OCI-LY3 (cell line): Measurements from ENCODE around the gene BACH2.

ENCODE experiments used
- H2AFZ ChIP-seq: fragments of 200-600, 300-600 bp; shearing (Covaris generic); 2 replicates; pipeline ENCODE4 v1.6.0; 2014; ENCODE audit warnings: antibody characterized with exemption, low read depth, low read length
- H3K27ac ChIP-seq: fragments of 200-600, 300-600 bp; sonication (generic); 2 replicates; pipeline ENCODE4 v1.5.1; 2014; ENCODE audit warnings: mild to moderate bottlenecking, low read length, moderate library complexity, mixed read lengths
- H3K27me3 ChIP-seq: fragments of 200-600, 300-600 bp; sonication (generic); 2 replicates; pipeline ENCODE4 v1.6.1; 2014; ENCODE audit warnings: low read depth, low read length, mixed read lengths
- H3K36me3 ChIP-seq: fragments of 200-600, 300-600 bp; sonication (generic); replicated peaks from 2 replicates; pipeline ENCODE3; 2014; ENCODE audit warnings: low read depth, low read length, mixed read lengths
- H3K4me1 ChIP-seq: fragments of 300-600, 200-600 bp; sonication (generic); 2 replicates; pipeline ENCODE4 v1.6.1; 2014; ENCODE audit warnings: low read length, mixed read lengths
- H3K4me2 ChIP-seq: fragments of 200-600, 300-600 bp; sonication (generic); 2 replicates; pipeline ENCODE4 v1.6.1; 2014; ENCODE audit warnings: low read length, mixed read lengths
- H3K4me3 ChIP-seq: fragments of 300-600, 200-600 bp; sonication (generic); 2 replicates; pipeline ENCODE4 v1.5.1; 2014; ENCODE audit warnings: antibody characterized with exemption, mild to moderate bottlenecking, low read length, moderate library complexity
- H3K79me2 ChIP-seq: fragments of 300-600, 200-600 bp; shearing (Covaris generic); 2 replicates; pipeline ENCODE4 v1.6.1; 2014; ENCODE audit warnings: mild to moderate bottlenecking, low read length, mixed read lengths
- H3K9ac ChIP-seq: fragments of 300-600, 200-600 bp; shearing (Covaris generic); 2 replicates; pipeline ENCODE4 v1.6.0; 2014; ENCODE audit warnings: mild to moderate bottlenecking, low read length, moderate library complexity
- H3K9me3 ChIP-seq: fragments of 200-600, 300-600 bp; shearing (Covaris generic); 2 replicates; pipeline ENCODE4 v1.6.1; 2014; ENCODE audit warnings: low read length, mixed read lengths; ENCODE audit not compliant: insufficient read depth
- H4K20me1 ChIP-seq: fragments of 200-600, 300-600 bp; sonication (generic); 2 replicates; pipeline ENCODE4 v1.6.1; 2016; ENCODE audit warnings: low read length, mixed read lengths; ENCODE audit not compliant: insufficient read depth
- EZH2phosphoT487 ChIP-seq: fragments of 200-600 bp; shearing (Covaris generic); IDR thresholded peaks from 2 replicates; pipeline ENCODE4 v1.6.1; 2018; ENCODE audit warnings: antibody characterized with exemption, mixed run types, low read depth
- TF ChIP-seq, protein P1 (sequence below): fragments of 200-600, 300-600 bp; sonication (generic); IDR thresholded peaks from 2 replicates; pipeline ENCODE4 v1.5.1; 2014; ENCODE audit warnings: antibody characterized with exemption, low read length, low read depth

Gene BACH2

DNA sequence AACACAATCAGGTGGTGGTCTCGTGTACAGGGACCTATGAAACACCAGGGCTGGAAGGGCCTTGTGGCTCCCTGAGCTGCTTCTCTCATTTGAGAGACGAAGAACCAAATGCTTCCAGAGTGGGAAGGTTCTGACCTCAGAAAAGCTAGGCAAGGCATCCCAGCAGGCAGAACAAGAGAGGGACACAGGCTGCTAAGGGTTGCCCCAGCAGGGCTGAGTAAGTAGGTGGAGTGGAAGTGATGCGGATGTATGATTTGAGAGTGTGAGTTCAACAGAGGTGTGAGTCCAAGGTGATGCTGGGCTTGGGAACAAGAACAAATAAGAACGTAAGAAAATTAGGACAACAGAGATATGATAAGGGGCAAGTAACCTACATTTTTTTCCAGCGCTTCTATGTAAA, 147.8 kb downstream of the BACH2 start:
- H3K9ac ChIP-seq, result no peak overlapping the region
- no peaks in the 10 kb centered on the region for H3K79me2 ChIP-seq
- no peak overlapping the region for H3K27ac ChIP-seq
- H3K4me2 ChIP-seq, result no peak overlapping the region
- no peaks in the 10 kb centered on the region for H3K36me3 ChIP-seq
- H3K9me3 ChIP-seq, result no peaks in the 10 kb centered on the region
- H2AFZ ChIP-seq, result no peak overlapping the region
- H3K4me1 ChIP-seq, result peaks cover 35% of the 10 kb centered on the region
- H4K20me1 ChIP-seq, result no peaks in the 10 kb centered on the region; the same call in none of the 2 replicates
- no peak overlapping the region for H3K4me3 ChIP-seq
- TF ChIP-seq, protein P1, sequence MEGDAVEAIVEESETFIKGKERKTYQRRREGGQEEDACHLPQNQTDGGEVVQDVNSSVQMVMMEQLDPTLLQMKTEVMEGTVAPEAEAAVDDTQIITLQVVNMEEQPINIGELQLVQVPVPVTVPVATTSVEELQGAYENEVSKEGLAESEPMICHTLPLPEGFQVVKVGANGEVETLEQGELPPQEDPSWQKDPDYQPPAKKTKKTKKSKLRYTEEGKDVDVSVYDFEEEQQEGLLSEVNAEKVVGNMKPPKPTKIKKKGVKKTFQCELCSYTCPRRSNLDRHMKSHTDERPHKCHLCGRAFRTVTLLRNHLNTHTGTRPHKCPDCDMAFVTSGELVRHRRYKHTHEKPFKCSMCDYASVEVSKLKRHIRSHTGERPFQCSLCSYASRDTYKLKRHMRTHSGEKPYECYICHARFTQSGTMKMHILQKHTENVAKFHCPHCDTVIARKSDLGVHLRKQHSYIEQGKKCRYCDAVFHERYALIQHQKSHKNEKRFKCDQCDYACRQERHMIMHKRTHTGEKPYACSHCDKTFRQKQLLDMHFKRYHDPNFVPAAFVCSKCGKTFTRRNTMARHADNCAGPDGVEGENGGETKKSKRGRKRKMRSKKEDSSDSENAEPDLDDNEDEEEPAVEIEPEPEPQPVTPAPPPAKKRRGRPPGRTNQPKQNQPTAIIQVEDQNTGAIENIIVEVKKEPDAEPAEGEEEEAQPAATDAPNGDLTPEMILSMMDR, result no peak
- TF ChIP-seq EZH2phosphoT487, result no peak
- peaks cover 82% of the 10 kb centered on the region for H3K27me3 ChIP-seq

DNA sequence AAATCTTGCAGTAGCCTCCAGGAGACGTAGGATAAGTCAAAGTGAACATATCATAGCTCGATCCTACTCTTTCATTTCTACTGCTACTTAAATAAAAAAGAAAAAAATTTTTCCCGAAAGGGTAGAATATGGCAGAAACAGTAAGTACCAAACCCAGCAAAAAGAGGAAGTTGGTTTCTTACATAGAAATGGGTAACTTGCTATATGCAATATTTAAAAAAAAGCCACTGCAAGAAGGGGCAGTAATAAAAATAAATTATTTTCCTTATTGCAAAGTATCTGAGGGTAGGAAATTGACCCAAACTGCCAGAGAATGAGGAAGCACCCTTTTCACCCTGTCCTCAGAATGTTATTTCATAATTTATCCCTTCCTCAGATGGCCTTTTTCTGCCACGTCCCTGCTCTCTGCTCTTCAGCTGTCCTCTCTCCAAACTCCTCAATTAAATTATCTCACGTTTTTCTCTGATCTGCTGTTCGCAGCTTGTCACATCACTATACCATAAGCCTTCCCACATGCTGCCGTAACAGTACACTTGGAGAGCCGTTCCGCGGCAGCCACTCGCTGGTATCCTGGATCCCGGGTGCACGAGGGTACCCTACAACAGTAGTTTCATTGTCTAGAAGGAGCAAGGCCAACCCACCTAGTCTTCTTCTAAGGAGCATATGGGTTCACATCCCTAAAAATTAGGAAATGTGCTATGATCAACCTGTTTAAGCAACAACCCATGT, 149.6 kb downstream of the BACH2 start:
- peak overlapping the region; percentile 65 for H3K4me2 ChIP-seq
- no peaks in the 10 kb centered on the region for H3K9me3 ChIP-seq
- no peak overlapping the region for H2AFZ ChIP-seq
- no peaks in the 10 kb centered on the region for H3K79me2 ChIP-seq
- H3K9ac ChIP-seq, result no peak overlapping the region
- H3K4me3 ChIP-seq, result peak overlapping the region; percentile 41; the same call in 1 of the 2 replicates
- H3K27me3 ChIP-seq, result peaks cover 88% of the 10 kb centered on the region
- peaks cover 37% of the 10 kb centered on the region for H3K4me1 ChIP-seq
- no peak overlapping the region for H3K27ac ChIP-seq
- TF ChIP-seq, protein P1, result no peak
- no peak for TF ChIP-seq EZH2phosphoT487
- no peaks in the 10 kb centered on the region; the same call in none of the 2 replicates for H4K20me1 ChIP-seq
- no peaks in the 10 kb centered on the region for H3K36me3 ChIP-seq

DNA sequence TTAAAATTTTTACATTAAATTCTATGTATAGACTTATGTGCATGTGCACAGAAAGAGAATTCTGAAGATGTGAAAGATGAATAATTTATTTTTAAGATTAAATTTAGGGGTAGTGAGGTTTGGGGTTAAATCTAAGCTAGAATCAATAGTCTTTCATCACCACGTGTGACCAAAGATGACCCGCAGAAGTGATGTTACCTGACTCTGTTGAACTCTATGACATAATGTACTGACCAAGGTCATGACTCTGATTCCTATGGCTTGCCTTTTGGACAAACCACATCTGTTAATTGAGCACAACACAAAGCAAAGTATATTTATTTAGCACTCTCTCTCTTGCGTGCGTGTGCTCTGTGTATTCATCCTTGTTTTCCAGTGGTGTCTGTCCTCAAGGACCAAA, 150.6 kb downstream of the BACH2 start:
- no peak overlapping the region for H3K9ac ChIP-seq
- H3K27ac ChIP-seq, result no peak overlapping the region
- no peaks in the 10 kb centered on the region for H3K79me2 ChIP-seq
- H3K36me3 ChIP-seq, result no peaks in the 10 kb centered on the region
- TF ChIP-seq, protein P1, result no peak
- TF ChIP-seq EZH2phosphoT487, result no peak
- no peak overlapping the region for H2AFZ ChIP-seq
- peaks cover 37% of the 10 kb centered on the region for H3K4me1 ChIP-seq
- no peak overlapping the region for H3K4me3 ChIP-seq
- no peaks in the 10 kb centered on the region; the same call in none of the 2 replicates for H4K20me1 ChIP-seq
- peak overlapping the region; percentile 65; the same call in 1 of the 2 replicates for H3K4me2 ChIP-seq
- H3K9me3 ChIP-seq, result no peaks in the 10 kb centered on the region
- peaks cover 87% of the 10 kb centered on the region for H3K27me3 ChIP-seq

DNA sequence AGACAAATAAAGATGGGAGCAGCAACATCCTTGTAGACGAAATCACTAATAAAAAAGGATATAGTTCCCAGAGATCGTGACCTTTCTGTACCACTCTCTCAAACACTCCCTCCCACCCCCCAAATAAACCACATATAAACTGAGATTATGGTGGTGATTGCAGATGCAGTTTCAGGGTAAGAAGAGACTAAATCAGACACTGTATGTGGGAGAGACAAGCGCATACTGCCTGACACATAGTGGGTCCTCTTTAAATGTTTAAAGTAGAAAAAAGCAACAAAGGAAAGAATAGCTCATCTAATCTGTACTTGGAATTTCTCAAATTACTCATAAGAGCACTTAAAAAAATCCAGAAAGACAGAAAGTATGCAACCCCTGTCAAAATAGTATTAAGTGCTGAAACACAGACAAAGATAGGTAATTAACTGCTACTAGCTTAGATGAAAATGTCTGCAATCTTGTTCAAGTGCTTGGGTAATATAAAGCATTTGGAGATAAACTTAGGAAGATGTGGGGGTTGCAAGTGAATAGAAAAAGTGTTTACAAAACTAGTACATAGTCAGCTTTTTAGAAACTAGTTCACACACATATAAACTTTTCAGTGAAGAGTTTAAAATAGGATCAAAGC, 151.6 kb downstream of the BACH2 start:
- Histone ChIP-seq H4K20me1 (no peaks in the 10 kb centered on the region; the same call in none of the 2 replicates), H3K4me2 (peak overlapping the region; percentile 52), H3K27ac (no peak overlapping the region), H3K36me3 (no peaks in the 10 kb centered on the region), H3K79me2 (no peaks in the 10 kb centered on the region), H3K4me1 (peaks cover 37% of the 10 kb centered on the region), H3K9ac (no peak overlapping the region), H3K27me3 (peaks cover 83% of the 10 kb centered on the region), H2AFZ (no peak overlapping the region), H3K9me3 (no peaks in the 10 kb centered on the region), H3K4me3 (no peak overlapping the region)
- TF ChIP-seq EZH2phosphoT487, result no peak
- TF ChIP-seq, protein P1, result no peak
